Progenitor cell of endocrine pancreas (in vitro differentiated cells): ENCODE data around the gene FAM240B. TPM values are rescaled to one million over a fixed set of nuclear protein-coding genes. Genes with fewer than 3 reads are reported as not detected.
A peak's percentile ranks its signal among the peaks of the same experiment; 100 is the strongest.

Source experiments
- DNase-seq: peaks from one replicate; pipeline ENCODE4 v3.0.0; 2021; ENCODE audit warnings: low spot score; ENCODE audit not compliant: unreplicated experiment
- H3K27ac Mint-ChIP-seq: 2 replicates; pipeline ENCODE4 v1.8.0; 2021; ENCODE audit warnings: mild to moderate bottlenecking, moderate library complexity, mixed read lengths
- H3K27me3 Mint-ChIP-seq: 2 replicates; pipeline ENCODE4 v1.8.0; 2021; ENCODE audit warnings: mixed read lengths
- H3K36me3 Mint-ChIP-seq: 2 replicates; pipeline ENCODE4 v1.8.0; 2022; ENCODE audit warnings: mixed read lengths; ENCODE audit not compliant: insufficient read depth
- H3K4me1 Mint-ChIP-seq: 2 replicates; pipeline ENCODE4 v1.8.0; 2021; ENCODE audit warnings: low read depth, mixed read lengths
- H3K4me3 Mint-ChIP-seq: 2 replicates; pipeline ENCODE4 v1.8.0; 2021; ENCODE audit warnings: low read depth, mild to moderate bottlenecking, moderate library complexity, mixed read lengths
- H3K9me3 Mint-ChIP-seq: 2 replicates; pipeline ENCODE4 v1.8.0; 2021; ENCODE audit warnings: low read depth, mixed read lengths
- CTCF ChIP-seq: fragments of 200-600 bp; sonication (generic); IDR thresholded peaks from one replicate; pipeline ENCODE4 v1.5.0; 2021; ENCODE audit warnings: antibody characterized with exemption, mild to moderate bottlenecking; ENCODE audit not compliant: unreplicated experiment
- total RNA-seq: library from RNA; stranded (reverse); gene quantifications from 2 replicates; pipeline ENCODE4 v1.2.1, GENCODE V29; 2021

The FAM240B gene
- total RNA-seq, 1 donor from 2014 or later, result not detected

- Mint-ChIP-seq H3K27me3 (peaks cover 38% of the 10 kb centered on the region), H3K36me3 (no peaks in the 10 kb centered on the region), H3K27ac (no peak overlapping the region), H3K9me3 (no peaks in the 10 kb centered on the region), H3K4me1 (no peaks in the 10 kb centered on the region), H3K4me3 (no peak overlapping the region)
- TF ChIP-seq CTCF, result no peak
- DNase-seq, result no peak
Observed at GRCh38 chr9:38670542-38671371, 49.2 kb downstream of the FAM240B start.

- Mint-ChIP-seq H3K27ac (no peak overlapping the region), H3K4me1 (no peaks in the 10 kb centered on the region), H3K36me3 (no peaks in the 10 kb centered on the region), H3K4me3 (no peak overlapping the region), H3K27me3 (peaks cover 25% of the 10 kb centered on the region), H3K9me3 (no peaks in the 10 kb centered on the region)
- TF ChIP-seq CTCF, result no peak
- no peak for DNase-seq
Observed at GRCh38 chr9:38668791-38669466, 51.0 kb downstream of the FAM240B start.

GRCh38 chr9:38662763-38663593 is 57.0 kb downstream of the FAM240B start:
- Mint-ChIP-seq H3K27me3 (peaks cover 9% of the 10 kb centered on the region), H3K27ac (no peak overlapping the region)
- DNase-seq, result no peak

GRCh38 chr9:38659538-38659937 is 60.4 kb downstream of the FAM240B start:
- peaks cover 19% of the 10 kb centered on the region for H3K27me3 Mint-ChIP-seq
- H3K36me3 Mint-ChIP-seq, result no peaks in the 10 kb centered on the region
- no peaks in the 10 kb centered on the region for H3K9me3 Mint-ChIP-seq
- no peak overlapping the region for H3K4me3 Mint-ChIP-seq
- DNase-seq, result no peak
- no peak for TF ChIP-seq CTCF
- no peak overlapping the region for H3K27ac Mint-ChIP-seq
- no peaks in the 10 kb centered on the region for H3K4me1 Mint-ChIP-seq

More at GRCh38 chr9:38662763-38663593, 57.0 kb downstream of the FAM240B start:
- no peaks in the 10 kb centered on the region for H3K4me1 Mint-ChIP-seq
- H3K36me3 Mint-ChIP-seq, result no peaks in the 10 kb centered on the region
- H3K4me3 Mint-ChIP-seq, result no peak overlapping the region
- H3K9me3 Mint-ChIP-seq, result no peaks in the 10 kb centered on the region
- peak; percentile 21 for TF ChIP-seq CTCF

- Mint-ChIP-seq H3K4me3 (no peak overlapping the region), H3K27ac (no peak overlapping the region), H3K9me3 (no peaks in the 10 kb centered on the region), H3K4me1 (no peaks in the 10 kb centered on the region), H3K36me3 (no peaks in the 10 kb centered on the region), H3K27me3 (peaks cover 19% of the 10 kb centered on the region)
- no peak for TF ChIP-seq CTCF
- DNase-seq, result no peak
Observed at GRCh38 chr9:38656896-38657295, 63.0 kb downstream of the FAM240B start.
